HepG2 (cell line): ENCODE measurements around the gene KLKB1. TPM values are rescaled to one million over a fixed set of nuclear protein-coding genes. Genes with fewer than 3 reads are reported as not detected.

Experiments
- ATAC-seq: fragments of 200-7000 bp; cut with Tn5 transposase; 3 replicates; pipeline ENCODE4 v1.9.1; 2020; ENCODE audit warnings: mild to moderate bottlenecking, moderate library complexity
- BruUV-seq: library from RNA; stranded (reverse); fragments of 400-500 nt; replicated peaks from 2 replicates; lab custom pipeline; 2021; lab: Mats Ljungman, UMichigan
- CTCF ChIA-PET: fragments of 300-600 bp; formaldehyde crosslinking; extraction: SDS; loops from one replicate; lab custom pipeline; 2021; ENCODE audit warnings: low total read pairs, inconsistent platforms, low intra/inter-chr PET ratio; lab: Yijun Ruan, JAX
- POLR2A ChIA-PET: fragments of 350-600 bp; sonication (Branson Sonifier 250); formaldehyde crosslinking; loops from one replicate; lab custom pipeline; 2020; ENCODE audit warnings: antibody characterized with exemption, inconsistent platforms; lab: Yijun Ruan, JAX
- DNase-seq: peaks from one replicate; pipeline ENCODE4 v3.0.0-alpha.2; 2015; ENCODE audit warnings: low spot score
- FAIRE-seq: peaks from 3 replicates; lab custom pipeline; 2011; peaks lifted over from hg19 to GRCh38; lab: Jason Lieb, UNC
- H2AFZ ChIP-seq: one replicate; pipeline ENCODE4 v1.6.1; 2011; ENCODE audit warnings: low read length, inconsistent platforms
- H3K27ac ChIP-seq: fragments of 300-600 bp; 3 replicates; pipeline ENCODE4 v1.8.0; 2011; ENCODE audit warnings: mixed run types, mild to moderate bottlenecking, mixed read lengths, low read length, inconsistent platforms; ENCODE audit not compliant: insufficient read depth; ENCODE audit errors: extremely low read length
- H3K27me3 ChIP-seq, 2 experiments: fragments of 200-600 bp in 1 of 2; 2 replicates in 1 of 2; 3 replicates in 1 of 2; pipeline versions ENCODE4 v1.6.0 to v1.8.0; 2011; ENCODE audit warnings: low read length in 2 of 2, mild to moderate bottlenecking in 2 of 2, moderate library complexity in 2 of 2, inconsistent platforms in 1 of 2; ENCODE audit not compliant: insufficient read depth in 2 of 2, control insufficient read depth in 1 of 2
- H3K36me3 ChIP-seq, 2 experiments: fragments of 200-600 bp in 1 of 2; replicated peaks in 1 of 2; 2 replicates in 1 of 2; 3 replicates in 1 of 2; pipeline versions ENCODE4 v1.5.1 to v1.8.0; 2011; ENCODE audit warnings: low read length in 2 of 2, inconsistent platforms in 1 of 2; ENCODE audit not compliant: insufficient read depth in 2 of 2, control insufficient read depth in 1 of 2
- H3K4me1 ChIP-seq: 2 replicates; pipeline ENCODE4 v1.5.1; 2012; ENCODE audit warnings: low read length, inconsistent platforms; ENCODE audit not compliant: insufficient read depth
- H3K4me2 ChIP-seq: 2 replicates; pipeline ENCODE4 v1.6.0; 2011; ENCODE audit warnings: low read depth, low read length, inconsistent platforms
- H3K4me3 ChIP-seq, 3 experiments: fragments of 200-600 bp in 1 of 3; sonication (generic), shearing (Covaris generic) in 1 of 3; replicated peaks in 1 of 3; 2 replicates each; pipeline ENCODE4 v1.5.1; 2011 to 2016; ENCODE audit warnings: low read length in 3 of 3, inconsistent platforms in 2 of 3, low read depth in 2 of 3, mild to moderate bottlenecking in 2 of 3, control low read depth in 1 of 3, mixed read lengths in 1 of 3; ENCODE audit not compliant: insufficient read depth in 1 of 3
- H3K79me2 ChIP-seq: one replicate; pipeline ENCODE4 v1.6.1; 2011; ENCODE audit warnings: low read length, inconsistent platforms; ENCODE audit not compliant: insufficient read depth
- H3K9ac ChIP-seq: 2 replicates; pipeline ENCODE4 v1.6.0; 2011; ENCODE audit warnings: mild to moderate bottlenecking, low read depth, low read length, inconsistent platforms; ENCODE audit not compliant: insufficient read depth
- H3K9me3 ChIP-seq: 2 replicates; pipeline ENCODE4 v1.5.1; 2012; ENCODE audit warnings: mild to moderate bottlenecking, low read length
- H4K20me1 ChIP-seq: 2 replicates; pipeline ENCODE4 v1.6.0; 2011; ENCODE audit warnings: inconsistent platforms, mild to moderate bottlenecking, low read length, moderate library complexity; ENCODE audit not compliant: insufficient read depth
- ATAD3A ChIP-seq: sonication (generic); formaldehyde crosslinking; IDR thresholded peaks from 2 replicates; pipeline ENCODE4 v1.4.0; 2020; ENCODE audit warnings: missing genetic modification reagents
- KLF9 ChIP-seq: IDR thresholded peaks from 2 replicates; pipeline ENCODE4 v1.6.1; 2016; ENCODE audit warnings: low read depth
- ZBTB33 ChIP-seq: sonication (generic); formaldehyde crosslinking; IDR thresholded peaks from 2 replicates; pipeline ENCODE4 v1.4.0; 2020; ENCODE audit warnings: missing genetic modification reagents
- ZFP36L1 ChIP-seq: sonication (generic); formaldehyde crosslinking; IDR thresholded peaks from 2 replicates; pipeline ENCODE4 v1.8.0; 2022; ENCODE audit warnings: mild to moderate bottlenecking, missing genetic modification reagents, moderate library complexity
- WGBS: methylation state at CpG from one replicate; pipeline ENCODE4 v1.1.6; 2017; ENCODE audit warnings: low lambda C conversion rate; 5-methylcytosine and 5-hydroxymethylcytosine counted together
- in situ Hi-C: cut with HindIII; loops from 2 replicates; pipeline ENCODE4 v1.10.0; 2017; ENCODE audit warnings: low pct_unique_long_range_greater_than_20kb; ENCODE audit not compliant: extremely low pct_ligation_motif_present
- intact Hi-C: fragments of 100-400 bp; cut with micrococcal nuclease; formaldehyde crosslinking; loops from one replicate; pipeline ENCODE4 v1.10.0; 2022; ENCODE audit not compliant: unreplicated experiment
- polyA plus RNA-seq, 8 experiments: library from polyadenylated mRNA; depleted of rRNA in 3 of 8; stranded (reverse) in 7 of 8; unstranded in 1 of 8; fragments of >200 nt; fragmentation: Illumina TruSeq in 4 of 8; extraction: Trizol in 4 of 8; gene quantifications; 2 replicates each; pipeline versions ENCODE4 v1.2.1 to v1.2.3, GENCODE V29; 2011 to 2016; ENCODE audit warnings: low read depth in 4 of 8, missing spikeins in 1 of 8, mixed read lengths in 1 of 8; ENCODE audit not compliant: insufficient read depth in 1 of 8
- total RNA-seq, 5 experiments: library from RNA; depleted of rRNA; stranded (reverse); fragments of >200 nt; fragmentation: Illumina TruSeq; extraction: Trizol; gene quantifications; 2 replicates each; pipeline ENCODE4 v1.2.3, GENCODE V29; 2016; ENCODE audit warnings: low read depth in 1 of 5

KLKB1 gene
- total and polyA plus RNA-seq, 2 of the 13 experiments (the other 11 are each of a cell fraction or from before 2014, with no cell fraction given): 0.26 to 0.49 TPM

- TF ChIP-seq ZFP36L1: no peak
- no peak for TF ChIP-seq ATAD3A (CRISPR knock-in tag)
These were observed 59.3 kb downstream of the KLKB1 start (continued) for GRCh38 chr4:186286581-186286980.

GRCh38 chr4:186291256-186291890 lies 64.1 kb downstream of the KLKB1 start:
- in situ Hi-C loops (no loop called here), intact Hi-C loops (loop anchor here (10.0 kb wide), 1 partner anchor 433 kb away; the partner anchor contains the start of gene FAT1)
- H4K20me1 ChIP-seq: no peaks in the 10 kb centered on the region
- H3K27ac ChIP-seq: no peak overlapping the region
- TF ChIP-seq KLF9 (CRISPR knock-in tag) (no peak), ZBTB33 (CRISPR knock-in tag) (no peak)
- DNase-seq (no peak), FAIRE-seq (no peak), ATAC-seq (peak; percentile 24; the same call in 2 of the 3 replicates)
- no peaks in the 10 kb centered on the region for H3K27me3 ChIP-seq
- H3K79me2 ChIP-seq: no peaks in the 10 kb centered on the region
- 67% methylated on average over 9 of the region's 10 CpGs for WGBS
- H3K4me1 ChIP-seq: peaks cover 3% of the 10 kb centered on the region; the same call in 1 of the 2 replicates
- H3K9me3 ChIP-seq: no peaks in the 10 kb centered on the region
- BruUV-seq: no TSS peak
- no peak overlapping the region for H2AFZ ChIP-seq
- CTCF ChIA-PET: no interaction called here
- no peak overlapping the region for H3K9ac ChIP-seq
- no peaks in the 10 kb centered on the region for H3K36me3 ChIP-seq
- H3K4me2 ChIP-seq: no peak overlapping the region
- POLR2A ChIA-PET: interaction anchor here (2.6 to 3.1 kb wide), 2 partner anchors 25 to 31 kb away, joined by 8 to 10 read pairs; partner anchors contain the start of gene F11
- H3K4me3 ChIP-seq: no peak overlapping the region
